Erythroblast (primary cell): ENCODE data around the gene GSTCD.

ENCODE experiments used
- GATA1 ChIP-seq: IDR thresholded peaks from 2 replicates; pipeline ENCODE4 v1.6.1; 2011; ENCODE audit warnings: low read depth, mild to moderate bottlenecking, control low read depth, low read length, moderate library complexity
- POLR2A ChIP-seq: IDR thresholded peaks from 2 replicates; pipeline ENCODE4 v1.6.1; 2011; ENCODE audit warnings: mild to moderate bottlenecking, low read length

DNA sequence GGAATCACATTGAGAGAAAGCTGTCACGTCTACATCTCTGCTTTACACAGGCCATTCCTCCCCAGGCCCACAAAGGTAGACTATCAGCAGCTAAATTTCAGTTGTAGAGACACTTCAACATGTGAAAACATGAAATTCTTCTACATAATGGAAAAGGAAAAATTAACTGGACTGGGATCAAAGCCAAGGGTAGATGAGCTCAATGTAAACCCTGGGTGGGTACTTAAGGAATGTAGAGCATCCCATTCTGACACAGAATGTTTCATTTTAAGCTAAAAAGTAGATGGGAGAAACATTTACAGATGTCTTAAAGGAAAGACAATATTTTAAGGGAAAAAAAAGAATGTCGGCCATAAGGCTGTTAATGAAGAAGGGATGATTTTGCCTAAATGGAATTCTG, 135.4 kb downstream of the GSTCD start:
- TF ChIP-seq POLR2A (no peak), GATA1 (no peak)
